SK-N-SH treated with all-trans-retinoic acid at 6 μM for 48 hours (cell line): ENCODE data around the gene TMED5.

Experiments
- ATAC-seq: fragments of 200-7000 bp; cut with Tn5 transposase; 3 replicates; pipeline ENCODE4 v1.9.1; 2020; ENCODE audit warnings: mild to moderate bottlenecking, moderate library complexity
- ARNTL ChIP-seq: fragments of 450-650 bp; formaldehyde crosslinking; IDR thresholded peaks from 2 replicates; pipeline ENCODE4 v1.5.0; 2020; ENCODE audit warnings: low read depth, mild to moderate bottlenecking, moderate library complexity, borderline replicate concordance
- BACH2 ChIP-seq: fragments of 250-450 bp; sonication (Bioruptor Pico); IDR thresholded peaks from 2 replicates; pipeline ENCODE4 v1.9.0; 2021; ENCODE audit warnings: mild to moderate bottlenecking, borderline replicate concordance
- CREB5 ChIP-seq: fragments of 250-450 bp; sonication (Bioruptor Pico); IDR thresholded peaks from 2 replicates; pipeline ENCODE4 v1.5.1; 2020; ENCODE audit warnings: low read depth, mild to moderate bottlenecking, moderate library complexity
- CSDC2 ChIP-seq: fragments of 250-450 bp; sonication (Bioruptor Pico); IDR thresholded peaks from 2 replicates; pipeline ENCODE4 v1.5.0; 2020; ENCODE audit warnings: mild to moderate bottlenecking, moderate library complexity
- ESRRG ChIP-seq: fragments of 250-450 bp; sonication (Bioruptor Pico); IDR thresholded peaks from 2 replicates; pipeline ENCODE4 v1.6.1; 2021; ENCODE audit warnings: mild to moderate bottlenecking
- GLIS3 ChIP-seq: fragments of 250-450 bp; sonication (Bioruptor Pico); IDR thresholded peaks from 2 replicates; pipeline ENCODE4 v1.5.0; 2020; ENCODE audit warnings: mild to moderate bottlenecking, moderate library complexity
- OSR1 ChIP-seq: fragments of 250-450 bp; sonication (Bioruptor Pico); IDR thresholded peaks from 2 replicates; pipeline ENCODE4 v1.8.0; 2022; ENCODE audit warnings: moderate library complexity, mild to moderate bottlenecking, inconsistent platforms
- PPARA ChIP-seq: fragments of 250-450 bp; sonication (Bioruptor Pico); IDR thresholded peaks from 2 replicates; pipeline ENCODE4 v1.5.0; 2020; ENCODE audit warnings: mild to moderate bottlenecking, borderline replicate concordance
- RARB ChIP-seq: fragments of 250-450 bp; sonication (Bioruptor Pico); IDR thresholded peaks from 2 replicates; pipeline ENCODE4 v1.8.0; 2021; ENCODE audit warnings: mild to moderate bottlenecking, moderate library complexity
- SNAI2 ChIP-seq: fragments of 250-450 bp; sonication (Bioruptor Pico); IDR thresholded peaks from 2 replicates; pipeline ENCODE4 v1.5.0; 2020; ENCODE audit warnings: mild to moderate bottlenecking, moderate library complexity
- TCF4 ChIP-seq: fragments of 250-450 bp; sonication (Bioruptor Pico); IDR thresholded peaks from 2 replicates; pipeline ENCODE4 v1.8.0; 2021; ENCODE audit warnings: mild to moderate bottlenecking, moderate library complexity, borderline replicate concordance
- ZC3H10 ChIP-seq: fragments of 250-450 bp; sonication (Bioruptor Pico); IDR thresholded peaks from 2 replicates; pipeline ENCODE4 v1.5.1; 2021; ENCODE audit warnings: mild to moderate bottlenecking, moderate library complexity
- ZFP3 ChIP-seq: fragments of 250-450 bp; sonication (Bioruptor Pico); IDR thresholded peaks from 2 replicates; pipeline ENCODE4 v1.5.0; 2020; ENCODE audit warnings: mild to moderate bottlenecking, moderate library complexity
- ZFP30 ChIP-seq: fragments of 450-650 bp; formaldehyde crosslinking; IDR thresholded peaks from 2 replicates; pipeline ENCODE4 v1.5.0; 2022; ENCODE audit warnings: mild to moderate bottlenecking, moderate library complexity
- ZNF565 ChIP-seq: fragments of 450-650 bp; formaldehyde crosslinking; conservative IDR thresholded peaks from 2 replicates; pipeline ENCODE4 v1.5.0; 2020; ENCODE audit warnings: low read depth, mild to moderate bottlenecking, moderate library complexity
- ZNF70 ChIP-seq: fragments of 450-650 bp; formaldehyde crosslinking; IDR thresholded peaks from 2 replicates; pipeline ENCODE4 v1.5.0; 2020; ENCODE audit warnings: mild to moderate bottlenecking, moderate library complexity
- ZNF8 ChIP-seq: fragments of 450-650 bp; formaldehyde crosslinking; IDR thresholded peaks from 2 replicates; pipeline ENCODE4 v1.5.0; 2020; ENCODE audit warnings: mild to moderate bottlenecking, moderate library complexity
- TF ChIP-seq, protein P1 (sequence below): fragments of 250-450 bp; sonication (Bioruptor Pico); IDR thresholded peaks from 2 replicates; pipeline ENCODE4 v1.8.0; 2021; ENCODE audit warnings: low read depth, mild to moderate bottlenecking, moderate library complexity, borderline replicate concordance
- TF ChIP-seq, protein P2 (sequence below): fragments of 250-450 bp; sonication (Bioruptor Pico); IDR thresholded peaks from 2 replicates; pipeline ENCODE4 v1.5.1; 2021; ENCODE audit warnings: mild to moderate bottlenecking, moderate library complexity
- TF ChIP-seq, protein P3 (sequence below): fragments of 250-450 bp; sonication (Bioruptor Pico); IDR thresholded peaks from 2 replicates; pipeline ENCODE4 v1.8.0; 2020; ENCODE audit warnings: mild to moderate bottlenecking, moderate library complexity, borderline replicate concordance

Gene TMED5

GRCh38 chr1:93154898-93155297 is 25.3 kb downstream of the TMED5 start:
- TF ChIP-seq RARB (CRISPR knock-in tag) (no peak), PPARA (no peak), ZFP30 (CRISPR knock-in tag) (no peak), OSR1 (CRISPR knock-in tag) (no peak), CSDC2 (CRISPR knock-in tag) (no peak), ZNF8 (CRISPR knock-in tag) (no peak), GLIS3 (CRISPR knock-in tag) (no peak), ZNF70 (no peak)
- TF ChIP-seq, protein P1, sequence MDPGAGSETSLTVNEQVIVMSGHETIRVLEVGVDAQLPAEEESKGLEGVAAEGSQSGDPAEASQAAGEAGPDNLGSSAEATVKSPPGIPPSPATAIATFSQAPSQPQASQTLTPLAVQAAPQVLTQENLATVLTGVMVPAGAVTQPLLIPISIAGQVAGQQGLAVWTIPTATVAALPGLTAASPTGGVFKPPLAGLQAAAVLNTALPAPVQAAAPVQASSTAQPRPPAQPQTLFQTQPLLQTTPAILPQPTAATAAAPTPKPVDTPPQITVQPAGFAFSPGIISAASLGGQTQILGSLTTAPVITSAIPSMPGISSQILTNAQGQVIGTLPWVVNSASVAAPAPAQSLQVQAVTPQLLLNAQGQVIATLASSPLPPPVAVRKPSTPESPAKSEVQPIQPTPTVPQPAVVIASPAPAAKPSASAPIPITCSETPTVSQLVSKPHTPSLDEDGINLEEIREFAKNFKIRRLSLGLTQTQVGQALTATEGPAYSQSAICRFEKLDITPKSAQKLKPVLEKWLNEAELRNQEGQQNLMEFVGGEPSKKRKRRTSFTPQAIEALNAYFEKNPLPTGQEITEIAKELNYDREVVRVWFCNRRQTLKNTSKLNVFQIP (CRISPR knock-in tag): no peak
- TF ChIP-seq, protein P2, sequence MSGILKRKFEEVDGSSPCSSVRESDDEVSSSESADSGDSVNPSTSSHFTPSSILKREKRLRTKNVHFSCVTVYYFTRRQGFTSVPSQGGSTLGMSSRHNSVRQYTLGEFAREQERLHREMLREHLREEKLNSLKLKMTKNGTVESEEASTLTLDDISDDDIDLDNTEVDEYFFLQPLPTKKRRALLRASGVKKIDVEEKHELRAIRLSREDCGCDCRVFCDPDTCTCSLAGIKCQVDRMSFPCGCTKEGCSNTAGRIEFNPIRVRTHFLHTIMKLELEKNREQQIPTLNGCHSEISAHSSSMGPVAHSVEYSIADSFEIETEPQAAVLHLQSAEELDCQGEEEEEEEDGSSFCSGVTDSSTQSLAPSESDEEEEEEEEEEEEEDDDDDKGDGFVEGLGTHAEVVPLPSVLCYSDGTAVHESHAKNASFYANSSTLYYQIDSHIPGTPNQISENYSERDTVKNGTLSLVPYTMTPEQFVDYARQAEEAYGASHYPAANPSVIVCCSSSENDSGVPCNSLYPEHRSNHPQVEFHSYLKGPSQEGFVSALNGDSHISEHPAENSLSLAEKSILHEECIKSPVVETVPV (CRISPR knock-in tag): no peak
- TF ChIP-seq, all 23 proteins: peak for 0
- no peak for ATAC-seq

- TF ChIP-seq ARNTL (CRISPR knock-in tag): no peak
- no peak for TF ChIP-seq TCF4 (CRISPR knock-in tag)
- no peak for TF ChIP-seq PPARA
- TF ChIP-seq ZNF565 (CRISPR knock-in tag): no peak
- no peak for TF ChIP-seq ZNF70
- TF ChIP-seq BACH2 (CRISPR knock-in tag): no peak
- no peak for TF ChIP-seq ESRRG (CRISPR knock-in tag)
- TF ChIP-seq ZC3H10: no peak
- TF ChIP-seq RARB (CRISPR knock-in tag): no peak
- no peak for TF ChIP-seq CREB5 (CRISPR knock-in tag)
- TF ChIP-seq OSR1 (CRISPR knock-in tag): no peak
- ATAC-seq: no peak
Observed at GRCh38 chr1:93152835-93153234, 27.4 kb downstream of the TMED5 start.

DNA sequence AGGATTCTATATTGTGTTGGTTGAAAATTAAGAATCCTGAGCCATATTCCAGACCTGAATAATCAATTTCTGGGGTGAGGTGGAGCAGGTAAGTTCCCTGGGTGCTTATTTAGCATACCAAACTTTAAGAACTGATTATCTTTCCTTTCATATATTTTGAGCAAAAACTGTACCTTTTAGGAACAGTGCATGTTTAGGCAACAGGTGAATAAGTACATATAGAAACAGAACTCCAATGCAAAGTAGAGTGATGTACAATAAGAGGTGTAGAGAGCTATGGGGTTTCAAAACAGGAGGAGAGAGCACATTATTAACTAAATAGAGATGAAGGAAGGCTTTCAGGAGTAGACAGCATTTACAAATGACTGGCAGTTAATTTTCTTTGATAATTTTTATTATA is 28.7 kb downstream of the TMED5 start:
- TF ChIP-seq TCF4 (CRISPR knock-in tag) (no peak), ZNF8 (CRISPR knock-in tag) (no peak), ZFP30 (CRISPR knock-in tag) (no peak), SNAI2 (CRISPR knock-in tag) (no peak), RARB (CRISPR knock-in tag) (no peak), CSDC2 (CRISPR knock-in tag) (no peak), OSR1 (CRISPR knock-in tag) (no peak), BACH2 (CRISPR knock-in tag) (no peak), ZFP3 (no peak), ESRRG (CRISPR knock-in tag) (no peak)
- TF ChIP-seq, protein P1 (CRISPR knock-in tag): no peak
- TF ChIP-seq, protein P3, sequence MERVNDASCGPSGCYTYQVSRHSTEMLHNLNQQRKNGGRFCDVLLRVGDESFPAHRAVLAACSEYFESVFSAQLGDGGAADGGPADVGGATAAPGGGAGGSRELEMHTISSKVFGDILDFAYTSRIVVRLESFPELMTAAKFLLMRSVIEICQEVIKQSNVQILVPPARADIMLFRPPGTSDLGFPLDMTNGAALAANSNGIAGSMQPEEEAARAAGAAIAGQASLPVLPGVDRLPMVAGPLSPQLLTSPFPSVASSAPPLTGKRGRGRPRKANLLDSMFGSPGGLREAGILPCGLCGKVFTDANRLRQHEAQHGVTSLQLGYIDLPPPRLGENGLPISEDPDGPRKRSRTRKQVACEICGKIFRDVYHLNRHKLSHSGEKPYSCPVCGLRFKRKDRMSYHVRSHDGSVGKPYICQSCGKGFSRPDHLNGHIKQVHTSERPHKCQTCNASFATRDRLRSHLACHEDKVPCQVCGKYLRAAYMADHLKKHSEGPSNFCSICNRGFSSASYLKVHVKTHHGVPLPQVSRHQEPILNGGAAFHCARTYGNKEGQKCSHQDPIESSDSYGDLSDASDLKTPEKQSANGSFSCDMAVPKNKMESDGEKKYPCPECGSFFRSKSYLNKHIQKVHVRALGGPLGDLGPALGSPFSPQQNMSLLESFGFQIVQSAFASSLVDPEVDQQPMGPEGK (CRISPR knock-in tag): no peak

DNA sequence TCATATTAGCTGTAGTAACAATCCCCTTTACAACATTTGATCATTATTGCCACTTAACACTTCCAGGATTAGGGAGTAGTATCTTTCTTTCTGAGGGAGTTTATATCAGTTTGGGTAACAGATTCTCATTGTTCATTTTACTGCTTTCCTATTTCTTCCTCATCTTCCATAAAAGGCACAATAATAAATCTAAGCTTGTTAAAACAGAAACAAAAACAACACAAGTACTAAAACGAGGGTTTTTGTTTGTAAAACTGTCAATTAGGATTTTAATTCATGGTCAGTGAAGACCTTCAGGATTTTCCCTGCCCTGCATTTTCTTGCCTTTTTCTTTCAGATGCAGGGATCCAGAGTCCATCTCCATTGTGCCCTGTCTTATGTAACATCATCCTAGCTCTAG is 29.5 kb downstream of the TMED5 start:
- no peak for ATAC-seq
- TF ChIP-seq ZFP3: no peak
- TF ChIP-seq, protein P1 (CRISPR knock-in tag): no peak
- no peak for TF ChIP-seq GLIS3 (CRISPR knock-in tag)
- TF ChIP-seq ARNTL (CRISPR knock-in tag): no peak
- no peak for TF ChIP-seq CSDC2 (CRISPR knock-in tag)
- TF ChIP-seq ZFP30 (CRISPR knock-in tag): no peak
- no peak for TF ChIP-seq ZNF70
- TF ChIP-seq, protein P3 (CRISPR knock-in tag): no peak
- no peak for TF ChIP-seq SNAI2 (CRISPR knock-in tag)
- no peak for TF ChIP-seq CREB5 (CRISPR knock-in tag)

More for the DNA sequence above, 28.7 kb downstream of the TMED5 start:
- no peak for ATAC-seq
